Epithelial cell of prostate (primary cell): Measurements from ENCODE around the gene STAT3.
"Not testable (repeated sequence)": the region's sequence is repeated elsewhere in the genome, so short reads cannot be mapped to it uniquely, and the experiment has no call there.

Experiments
- DNase-seq: peaks from one replicate; pipeline ENCODE4 v3.0.0-alpha.2; 2011; ENCODE audit warnings: low read depth, low spot score
- H3K27ac ChIP-seq: fragments of 450-650 bp; 2 replicates; pipeline ENCODE4 v1.5.1; 2017; ENCODE audit warnings: mild to moderate bottlenecking

Gene STAT3

DNA sequence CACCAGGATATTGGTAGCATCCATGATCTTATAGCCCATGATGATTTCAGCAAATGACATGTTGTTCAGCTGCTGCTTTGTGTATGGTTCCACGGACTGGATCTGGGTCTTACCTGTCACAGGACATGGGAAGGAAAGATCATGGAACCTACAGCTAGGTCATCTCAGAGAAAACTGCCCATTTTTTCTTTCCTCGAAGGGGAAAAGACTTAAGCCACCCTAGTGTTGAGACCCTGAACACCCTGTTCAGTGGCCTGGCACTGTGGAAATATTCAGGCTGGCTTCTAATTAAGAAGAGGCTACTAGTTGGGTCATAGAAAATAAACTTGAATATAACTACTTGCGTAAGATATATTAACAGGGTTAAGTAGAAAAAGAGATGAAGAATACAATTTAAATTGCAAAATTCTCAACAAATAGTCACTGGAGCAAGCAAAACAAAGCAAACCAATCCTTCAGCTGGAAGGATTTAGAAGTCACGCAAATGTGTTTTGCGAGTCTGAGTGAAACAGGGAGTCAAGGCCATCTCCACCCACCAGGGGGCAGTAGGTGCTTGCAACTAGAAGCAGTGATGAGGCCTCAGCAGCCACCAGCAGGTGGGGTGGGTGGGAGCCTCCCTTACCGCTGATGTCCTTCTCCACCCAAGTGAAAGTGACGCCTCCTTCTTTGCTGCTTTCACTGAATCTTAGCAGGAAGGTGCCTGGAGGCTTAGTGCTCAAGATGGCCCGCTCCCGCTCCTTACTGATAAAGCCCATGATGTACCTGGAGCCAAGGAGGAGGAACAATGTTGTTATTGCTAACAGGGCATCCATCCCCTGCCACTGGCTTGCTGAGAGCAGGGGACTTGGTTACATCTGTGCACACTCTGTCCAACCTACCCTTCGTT is 65.6 kb downstream of the STAT3 start:
- DNase-seq, result peak; percentile 59
- H3K27ac ChIP-seq, result no peak overlapping the region

DNA sequence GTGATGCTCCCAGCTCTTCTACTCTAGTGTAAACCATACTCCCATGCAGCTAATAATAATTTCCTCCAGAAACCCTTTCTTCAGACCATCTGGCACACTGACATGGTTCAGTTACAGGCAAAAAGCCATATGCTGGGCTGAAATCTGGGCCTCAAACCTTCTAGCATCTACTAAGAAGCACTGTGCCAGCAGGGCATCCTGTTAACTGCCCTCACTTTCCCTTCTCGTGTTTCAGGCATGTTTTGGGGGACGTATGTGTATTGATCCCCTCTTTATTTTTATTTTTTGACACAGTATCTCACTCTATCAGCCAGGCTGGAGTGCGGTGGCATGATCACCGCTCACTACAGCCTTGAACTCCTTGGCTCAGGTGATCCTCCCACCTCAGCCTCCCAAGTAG is 66.7 kb downstream of the STAT3 start:
- H3K27ac ChIP-seq, result no peak overlapping the region
- DNase-seq, result no peak

GRCh38 chr17:42317967-42318366 is 70.3 kb downstream of the STAT3 start:
- H3K27ac ChIP-seq, DNase-seq: not testable (repeated sequence)

- no peak overlapping the region for H3K27ac ChIP-seq
- DNase-seq, result no peak
Observed at GRCh38 chr17:42317266-42317845, 70.9 kb downstream of the STAT3 start.

- no peak overlapping the region for H3K27ac ChIP-seq
- no peak for DNase-seq
Observed at GRCh38 chr17:42316755-42317154, 71.5 kb downstream of the STAT3 start.

- H3K27ac ChIP-seq, result no peak overlapping the region
- DNase-seq, result no peak
Observed at GRCh38 chr17:42315402-42316156, 72.7 kb downstream of the STAT3 start.

DNA sequence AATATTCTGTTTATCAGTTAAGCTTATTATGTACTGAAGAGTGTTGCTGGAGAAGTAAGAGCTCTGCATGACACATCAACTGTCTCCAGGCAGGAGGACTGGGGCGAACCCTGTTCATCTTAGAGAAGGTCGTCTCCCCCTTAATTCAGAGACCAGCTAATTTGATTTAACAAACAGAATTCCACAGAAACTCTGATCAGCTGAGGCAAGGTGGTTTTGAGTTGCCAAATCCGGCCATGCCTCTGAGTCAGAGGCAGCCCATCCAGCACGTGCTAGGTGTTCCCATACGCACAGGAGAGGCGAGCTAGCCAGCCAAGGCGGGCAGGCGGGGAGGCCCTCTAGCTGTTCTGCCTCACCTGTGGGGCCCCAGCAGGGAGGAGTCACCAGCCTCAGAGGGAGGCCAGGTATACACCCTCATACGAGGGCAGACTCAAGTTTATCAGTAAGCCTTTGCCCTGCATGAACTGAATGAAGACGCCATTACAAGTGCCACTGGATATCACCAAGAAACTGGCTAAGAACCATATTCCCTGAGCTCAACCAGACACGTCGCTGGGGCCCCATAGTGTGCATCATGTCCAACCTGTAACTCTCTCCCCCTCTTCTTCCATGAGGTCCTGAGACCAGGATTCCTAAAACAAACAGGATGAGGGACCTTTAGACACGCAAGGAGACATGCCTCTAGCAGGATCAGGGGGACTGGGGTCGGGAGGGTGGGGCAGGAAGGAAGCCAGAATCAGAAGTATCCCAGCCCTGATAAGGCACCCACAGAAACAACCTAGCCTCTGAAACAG is 74.3 kb downstream of the STAT3 start:
- no peak overlapping the region for H3K27ac ChIP-seq
- DNase-seq, result no peak

GRCh38 chr17:42313389-42313772 is 74.9 kb downstream of the STAT3 start:
- DNase-seq, result no peak
- H3K27ac ChIP-seq, result no peak overlapping the region

- no peak overlapping the region for H3K27ac ChIP-seq
- DNase-seq, result no peak
Observed at GRCh38 chr17:42312285-42313130, 75.7 kb downstream of the STAT3 start.

DNA sequence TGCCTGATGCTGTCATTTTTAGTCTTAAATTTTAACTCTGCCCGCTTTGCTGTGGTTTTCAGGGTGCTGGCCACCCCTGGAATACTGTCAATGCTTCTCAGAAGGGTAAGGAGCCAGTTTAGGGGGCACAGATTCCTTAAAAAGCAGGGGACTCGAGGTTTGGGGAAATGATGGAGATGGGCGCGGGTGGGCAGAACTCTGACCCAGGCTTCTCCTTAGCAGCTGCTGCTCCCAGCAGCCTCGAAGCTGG is 76.3 kb downstream of the STAT3 start:
- DNase-seq, result no peak
- no peak overlapping the region for H3K27ac ChIP-seq

DNA sequence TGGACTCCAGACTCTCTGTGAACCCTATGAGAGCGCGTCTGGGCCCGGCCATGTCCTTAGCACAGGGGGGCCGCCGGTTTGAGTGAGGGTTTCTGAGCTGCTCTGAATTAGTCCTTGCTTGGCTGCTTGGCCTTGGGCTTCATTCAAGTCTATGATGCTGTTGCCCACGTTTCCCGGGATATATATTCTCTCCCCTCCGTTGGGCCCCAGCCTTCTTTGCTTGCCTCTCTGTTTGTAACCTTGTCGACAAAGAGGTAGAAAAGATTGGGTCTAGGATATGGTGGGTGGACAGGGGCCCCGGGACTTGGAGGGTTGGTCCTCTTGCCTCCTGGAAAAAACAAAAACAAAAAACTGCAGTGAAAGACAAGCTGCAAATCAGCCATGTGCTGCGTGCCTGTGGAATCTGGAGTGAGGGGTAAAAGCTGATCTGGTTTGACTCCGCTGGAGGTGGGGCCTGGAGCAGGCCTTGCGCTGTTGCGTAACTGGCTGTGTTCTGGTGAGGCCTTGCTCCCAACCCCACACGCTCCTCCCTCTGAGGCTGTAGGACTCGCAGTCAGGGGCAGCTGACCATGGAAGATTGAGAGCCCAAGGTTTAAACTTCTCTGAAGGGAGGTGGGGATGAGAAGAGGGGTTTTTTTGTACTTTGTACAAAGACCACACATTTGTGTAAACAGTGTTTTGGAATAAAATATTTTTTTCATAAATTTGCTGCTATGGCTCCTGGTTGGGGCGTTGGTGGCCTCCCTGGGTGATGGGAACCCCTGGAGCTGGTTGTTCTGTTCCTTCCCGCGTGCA is 76.8 kb downstream of the STAT3 start:
- no peak overlapping the region for H3K27ac ChIP-seq
- no peak for DNase-seq

GRCh38 chr17:42310787-42311215 is 77.4 kb downstream of the STAT3 start:
- DNase-seq, result no peak
- no peak overlapping the region for H3K27ac ChIP-seq

GRCh38 chr17:42309986-42310786 is 78.1 kb downstream of the STAT3 start:
- no peak overlapping the region for H3K27ac ChIP-seq
- no peak for DNase-seq

GRCh38 chr17:42309142-42309541 is 79.1 kb downstream of the STAT3 start:
- H3K27ac ChIP-seq, result no peak overlapping the region
- DNase-seq, result no peak

- H3K27ac ChIP-seq, result no peak overlapping the region
- no peak for DNase-seq
Observed at GRCh38 chr17:42308446-42308845, 79.8 kb downstream of the STAT3 start.

DNA sequence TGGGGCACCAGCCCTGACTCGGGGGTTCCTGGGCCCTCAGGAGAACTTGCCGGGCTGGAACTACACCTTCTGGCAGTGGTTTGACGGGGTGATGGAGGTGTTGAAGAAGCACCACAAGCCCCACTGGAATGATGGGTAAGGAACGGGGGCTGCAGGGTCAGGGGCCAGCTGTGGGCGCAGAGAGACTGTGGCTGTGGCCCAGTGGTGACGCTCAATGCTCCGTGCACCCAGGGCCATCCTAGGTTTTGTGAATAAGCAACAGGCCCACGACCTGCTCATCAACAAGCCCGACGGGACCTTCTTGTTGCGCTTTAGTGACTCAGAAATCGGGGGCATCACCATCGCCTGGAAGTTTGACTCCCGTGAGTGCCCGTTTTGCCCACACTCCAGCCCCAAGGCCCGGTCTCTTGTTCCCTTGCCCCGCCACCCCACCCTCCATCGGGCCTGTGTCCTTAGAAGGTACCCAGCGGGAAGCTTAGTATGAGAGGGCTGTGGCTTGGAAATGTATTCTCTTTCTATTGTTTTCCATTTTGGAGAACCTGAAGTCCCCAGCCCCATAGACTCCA is 80.8 kb downstream of the STAT3 start:
- no peak for DNase-seq
- H3K27ac ChIP-seq, result no peak overlapping the region

DNA sequence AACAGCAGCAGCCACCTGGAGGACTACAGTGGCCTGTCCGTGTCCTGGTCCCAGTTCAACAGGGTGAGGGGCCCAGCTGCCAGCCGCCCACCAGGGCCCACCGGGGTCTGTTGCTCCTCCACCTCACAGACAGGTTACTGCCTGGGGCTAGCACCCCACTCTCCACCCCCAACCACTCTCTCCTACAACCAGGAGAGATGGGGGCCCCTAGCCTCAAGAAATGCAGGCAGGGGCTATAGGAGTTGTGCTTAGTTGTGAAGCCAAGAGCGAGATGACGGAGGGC is 81.9 kb downstream of the STAT3 start:
- H3K27ac ChIP-seq, result no peak overlapping the region
- no peak for DNase-seq
